ENCODE results near the gene NAA16.

Gene NAA16

GRCh38 chr13:41327994-41328790 is 17.1 kb downstream of the NAA16 start:
- DNase-seq (ENCODE audit: low read depth, low spot score), result no peak
- in situ Hi-C loops (cut with HindIII; ENCODE audit: low sequenced_read_pairs), result no loop called here
- H3K4me3 ChIP-seq (ENCODE audit: low read depth, low read length), result no peak overlapping the region
- TF ChIP-seq, protein P1, sequence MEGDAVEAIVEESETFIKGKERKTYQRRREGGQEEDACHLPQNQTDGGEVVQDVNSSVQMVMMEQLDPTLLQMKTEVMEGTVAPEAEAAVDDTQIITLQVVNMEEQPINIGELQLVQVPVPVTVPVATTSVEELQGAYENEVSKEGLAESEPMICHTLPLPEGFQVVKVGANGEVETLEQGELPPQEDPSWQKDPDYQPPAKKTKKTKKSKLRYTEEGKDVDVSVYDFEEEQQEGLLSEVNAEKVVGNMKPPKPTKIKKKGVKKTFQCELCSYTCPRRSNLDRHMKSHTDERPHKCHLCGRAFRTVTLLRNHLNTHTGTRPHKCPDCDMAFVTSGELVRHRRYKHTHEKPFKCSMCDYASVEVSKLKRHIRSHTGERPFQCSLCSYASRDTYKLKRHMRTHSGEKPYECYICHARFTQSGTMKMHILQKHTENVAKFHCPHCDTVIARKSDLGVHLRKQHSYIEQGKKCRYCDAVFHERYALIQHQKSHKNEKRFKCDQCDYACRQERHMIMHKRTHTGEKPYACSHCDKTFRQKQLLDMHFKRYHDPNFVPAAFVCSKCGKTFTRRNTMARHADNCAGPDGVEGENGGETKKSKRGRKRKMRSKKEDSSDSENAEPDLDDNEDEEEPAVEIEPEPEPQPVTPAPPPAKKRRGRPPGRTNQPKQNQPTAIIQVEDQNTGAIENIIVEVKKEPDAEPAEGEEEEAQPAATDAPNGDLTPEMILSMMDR (IDR thresholded peaks at IDR 0.05; ENCODE audit: low read depth, low read length), result no peak

DNA sequence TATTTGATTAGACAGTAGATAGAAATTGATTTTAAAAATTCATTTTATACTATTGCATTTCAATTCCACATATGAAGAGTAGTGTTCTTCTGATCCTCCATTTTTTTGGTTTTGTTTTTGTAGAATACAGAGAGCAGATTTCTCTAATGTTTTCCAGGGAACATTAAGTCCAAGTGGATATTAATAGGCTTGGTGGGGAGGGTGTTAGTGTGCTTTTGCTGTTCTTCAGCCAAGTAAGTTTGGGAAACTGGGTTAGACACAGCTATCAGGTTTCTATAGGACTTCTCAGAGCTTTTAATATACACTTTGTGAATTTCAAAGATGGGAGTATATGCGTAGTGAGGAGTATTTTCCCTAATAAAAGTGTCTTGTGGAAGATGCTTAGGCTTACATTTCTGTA is 21.8 kb downstream of the NAA16 start:
- H3K4me3 ChIP-seq (ENCODE audit: low read depth, low read length), result no peak overlapping the region
- no peak for DNase-seq (ENCODE audit: low read depth, low spot score)
- TF ChIP-seq, protein P1 (IDR thresholded peaks at IDR 0.05; ENCODE audit: low read depth, low read length), result no peak
- in situ Hi-C loops (cut with HindIII; ENCODE audit: low sequenced_read_pairs), result no loop called here

GRCh38 chr13:41334810-41335209 is 23.7 kb downstream of the NAA16 start:
- DNase-seq (ENCODE audit: low read depth, low spot score), result no peak
- TF ChIP-seq, protein P1 (IDR thresholded peaks at IDR 0.05; ENCODE audit: low read depth, low read length), result no peak
- in situ Hi-C loops (cut with HindIII; ENCODE audit: low sequenced_read_pairs), result no loop called here

DNA sequence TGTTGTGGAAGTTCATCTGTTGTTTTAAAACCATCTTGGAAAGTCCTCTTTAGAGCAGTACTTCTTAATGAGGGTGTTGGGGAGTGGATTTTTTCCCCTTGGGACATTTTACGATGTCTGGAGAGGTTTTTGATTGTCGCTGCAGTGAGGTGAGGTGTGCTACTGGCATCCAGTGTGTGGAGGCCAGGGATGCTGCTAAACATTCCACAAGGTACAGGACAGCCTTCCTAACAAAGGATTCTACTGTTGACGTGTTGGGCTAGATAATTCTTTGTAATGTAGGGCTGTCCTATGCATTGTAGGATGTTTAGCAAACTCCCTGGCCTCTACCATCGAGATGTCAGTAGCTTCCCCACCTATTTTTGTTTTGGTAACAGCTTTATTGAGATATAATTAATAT is 33.3 kb downstream of the NAA16 start:
- TF ChIP-seq, protein P1 (IDR thresholded peaks at IDR 0.05; ENCODE audit: low read depth, low read length), result no peak
- no peak for DNase-seq (ENCODE audit: low read depth, low spot score)
- in situ Hi-C loops (cut with HindIII; ENCODE audit: low sequenced_read_pairs), result no loop called here
- H3K4me3 ChIP-seq (ENCODE audit: low read depth, low read length), result no peak overlapping the region

More at GRCh38 chr13:41334810-41335209, 23.7 kb downstream of the NAA16 start:
- no peak overlapping the region for H3K4me3 ChIP-seq (ENCODE audit: low read depth, low read length)

DNA sequence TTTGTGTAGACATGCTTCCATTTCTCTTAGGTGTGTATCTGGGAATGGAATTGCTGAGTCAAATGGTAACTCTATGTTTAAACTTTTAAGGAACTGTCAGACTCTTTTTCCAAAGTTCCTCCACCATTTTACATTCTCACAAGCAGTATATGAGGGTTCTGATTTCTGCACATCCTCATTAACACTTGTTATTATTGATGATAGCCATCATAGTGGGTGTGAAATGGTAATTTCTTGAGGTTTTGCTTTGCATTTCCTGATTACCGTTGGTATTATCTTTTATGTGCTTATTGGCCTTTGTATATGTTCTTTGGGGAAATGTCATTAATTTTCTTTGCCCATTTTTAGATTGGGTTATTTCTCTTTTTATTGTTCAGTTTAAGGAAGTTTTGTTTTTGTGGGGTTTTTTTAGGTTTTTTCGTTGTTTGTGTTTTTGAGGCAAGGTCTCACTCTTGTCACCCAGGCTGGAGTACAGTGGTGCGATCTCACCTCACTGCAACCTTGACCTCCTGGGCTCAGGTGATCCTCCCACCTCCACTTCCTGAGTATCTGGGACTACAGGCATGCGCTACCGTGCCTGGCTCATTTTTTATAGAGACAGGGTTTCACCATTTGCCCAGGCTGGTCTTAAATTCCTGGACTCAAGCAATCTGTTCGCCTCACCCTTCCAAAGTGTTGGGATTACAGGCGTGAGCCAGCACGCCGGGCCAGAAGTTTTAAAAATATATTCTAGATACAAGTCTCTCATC is 34.3 kb downstream of the NAA16 start:
- TF ChIP-seq, protein P1 (IDR thresholded peaks at IDR 0.05; ENCODE audit: low read depth, low read length), result no peak
- H3K4me3 ChIP-seq (ENCODE audit: low read depth, low read length), result no peak overlapping the region
- in situ Hi-C loops (cut with HindIII; ENCODE audit: low sequenced_read_pairs), result no loop called here
- DNase-seq (ENCODE audit: low read depth, low spot score), result no peak

DNA sequence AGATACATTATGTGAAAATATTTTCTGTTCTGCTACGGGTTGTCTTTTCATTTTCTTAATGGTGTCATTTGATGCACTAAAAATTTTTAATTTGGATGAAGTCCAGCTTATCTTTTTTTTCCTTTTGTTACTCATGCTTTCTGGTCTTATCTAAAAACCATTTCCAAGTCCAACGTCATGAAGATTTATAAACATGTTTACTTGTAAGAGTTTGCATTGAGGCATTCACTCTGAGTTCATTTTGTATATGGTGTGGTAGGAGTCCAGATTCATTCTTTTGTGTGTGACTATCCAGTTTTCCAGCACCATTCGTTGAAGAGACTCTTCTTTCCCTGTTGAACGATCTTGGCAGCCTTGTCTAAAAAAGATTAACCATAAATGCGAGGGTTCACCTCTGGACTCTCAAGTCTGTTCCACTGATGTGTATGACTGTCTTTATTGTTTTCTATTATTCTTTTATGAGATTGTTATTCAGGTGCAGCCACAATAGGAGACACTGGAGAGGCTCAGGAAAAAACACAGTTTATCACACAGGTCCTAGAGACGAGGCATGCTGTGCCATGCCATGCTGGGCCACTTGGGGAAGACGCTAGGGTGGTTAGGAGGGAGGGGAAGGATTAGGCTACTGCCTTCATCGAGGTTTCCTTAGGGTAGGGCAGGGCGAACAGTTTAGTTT is 35.0 kb downstream of the NAA16 start:
- TF ChIP-seq, protein P1 (IDR thresholded peaks at IDR 0.05; ENCODE audit: low read depth, low read length), result no peak
- H3K4me3 ChIP-seq (ENCODE audit: low read depth, low read length), result no peak overlapping the region
- no peak for DNase-seq (ENCODE audit: low read depth, low spot score)
- in situ Hi-C loops (cut with HindIII; ENCODE audit: low sequenced_read_pairs), result no loop called here

Measured in astrocyte of the spinal cord (primary cell).